Prostate gland (tissue), 2 donors: ENCODE measurements around the gene OR6Y1.

Experiments
- CTCF ChIP-seq, 4 experiments: fragments of 200-600 bp in 2 of 4; fragments of 450-650 bp in 2 of 4; sonication (generic) in 2 of 4; IDR thresholded peaks; 1 replicate in 3 of 4; 2 replicates in 1 of 4; pipeline ENCODE4 v1.5.1; 2016 to 2019; ENCODE audit warnings: antibody characterized with exemption in 4 of 4, mild to moderate bottlenecking in 2 of 4, moderate library complexity in 2 of 4
- POLR2AphosphoS5 ChIP-seq: sonication (generic); formaldehyde crosslinking; IDR thresholded peaks from one replicate; pipeline ENCODE4 v1.6.1; 2017; ENCODE audit warnings: antibody characterized with exemption

- TF ChIP-seq CTCF (IDR thresholded peaks at IDR 0.05) (no peak), POLR2AphosphoS5 (no peak)
These were observed 10.4 kb upstream of the OR6Y1 start for GRCh38 chr1:158564608-158565007.
